ENCODE measurements around the gene CD69.

DNA sequence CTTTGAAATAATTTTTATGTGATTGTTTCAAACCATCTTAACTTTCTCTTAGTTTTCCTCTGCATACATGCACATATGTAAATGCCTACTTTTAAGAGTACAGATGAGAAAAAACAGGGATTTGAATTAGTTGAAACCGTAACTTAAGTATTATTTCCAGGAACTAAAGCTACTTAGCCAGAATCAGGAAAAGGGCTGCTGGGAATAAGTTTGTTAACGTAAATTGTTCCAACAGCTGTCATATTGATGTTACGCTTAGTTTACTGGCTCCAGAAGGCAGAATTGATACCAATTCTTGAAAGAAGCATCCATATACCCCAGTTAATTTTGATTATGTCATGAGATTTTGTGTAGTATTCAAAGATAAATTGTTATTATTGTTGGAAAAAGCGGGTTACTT lies 48.6 kb upstream of the CD69 start:
- TF ChIP-seq, protein P1, sequence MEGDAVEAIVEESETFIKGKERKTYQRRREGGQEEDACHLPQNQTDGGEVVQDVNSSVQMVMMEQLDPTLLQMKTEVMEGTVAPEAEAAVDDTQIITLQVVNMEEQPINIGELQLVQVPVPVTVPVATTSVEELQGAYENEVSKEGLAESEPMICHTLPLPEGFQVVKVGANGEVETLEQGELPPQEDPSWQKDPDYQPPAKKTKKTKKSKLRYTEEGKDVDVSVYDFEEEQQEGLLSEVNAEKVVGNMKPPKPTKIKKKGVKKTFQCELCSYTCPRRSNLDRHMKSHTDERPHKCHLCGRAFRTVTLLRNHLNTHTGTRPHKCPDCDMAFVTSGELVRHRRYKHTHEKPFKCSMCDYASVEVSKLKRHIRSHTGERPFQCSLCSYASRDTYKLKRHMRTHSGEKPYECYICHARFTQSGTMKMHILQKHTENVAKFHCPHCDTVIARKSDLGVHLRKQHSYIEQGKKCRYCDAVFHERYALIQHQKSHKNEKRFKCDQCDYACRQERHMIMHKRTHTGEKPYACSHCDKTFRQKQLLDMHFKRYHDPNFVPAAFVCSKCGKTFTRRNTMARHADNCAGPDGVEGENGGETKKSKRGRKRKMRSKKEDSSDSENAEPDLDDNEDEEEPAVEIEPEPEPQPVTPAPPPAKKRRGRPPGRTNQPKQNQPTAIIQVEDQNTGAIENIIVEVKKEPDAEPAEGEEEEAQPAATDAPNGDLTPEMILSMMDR (IDR thresholded peaks at IDR 0.05): no peak
- TF ChIP-seq POLR2A (IDR thresholded peaks at IDR 0.05): no peak
